Measurements from ENCODE around the gene GASK1A.

The GASK1A gene

DNA sequence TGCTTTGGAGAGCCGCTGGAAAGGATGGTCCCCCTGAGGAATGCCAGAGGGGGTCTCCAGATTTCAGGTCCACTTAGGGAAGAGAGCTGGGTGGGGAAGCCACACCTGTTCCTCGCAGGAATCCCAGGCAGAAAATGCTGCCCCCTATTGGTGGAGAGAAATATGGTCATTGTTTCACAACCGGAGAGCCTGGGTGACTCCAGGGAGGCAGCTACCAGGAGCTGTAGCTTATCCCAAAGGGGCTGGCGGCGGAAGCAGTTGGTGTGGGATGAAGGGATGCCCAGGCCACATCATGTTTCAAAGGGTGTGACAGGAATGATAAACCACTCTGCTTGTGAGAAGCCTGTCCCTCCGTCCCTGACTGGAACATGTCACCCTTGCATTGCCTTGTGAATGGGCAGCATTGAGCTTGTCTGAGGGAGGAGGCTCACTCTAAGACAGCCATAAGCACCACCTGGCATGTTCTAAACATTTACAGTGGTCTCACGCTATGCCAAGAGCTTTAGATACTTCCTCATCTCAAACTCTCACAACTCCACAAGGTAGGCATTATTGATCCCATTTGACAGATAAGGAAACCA lies 92.3 kb downstream of the GASK1A start:
- no peak for TF ChIP-seq TARDBP (IDR thresholded peaks at IDR 0.05)
- POLR2A ChIA-PET: no interaction called here
- peak; percentile 54 for DNase-seq (ENCODE audit: extremely low spot score)
- CTCF ChIA-PET: interaction anchor here (0.9 to 1.8 kb wide), 2 partner anchors 13 to 109 kb away, joined by 3 to 11 read pairs; no protein-coding TSS in a partner anchor

GRCh38 chr3:43072361-43072760 lies 93.2 kb downstream of the GASK1A start:
- no peak for DNase-seq (ENCODE audit: extremely low spot score)
- CTCF ChIA-PET: interaction anchor here (0.7 kb wide), 1 partner anchor 331 kb away, joined by 3 read pairs; no protein-coding TSS in a partner anchor
- POLR2A ChIA-PET: no interaction called here
- TF ChIP-seq TARDBP (IDR thresholded peaks at IDR 0.05): no peak
- TF ChIP-seq NFRKB (IDR thresholded peaks at IDR 0.05): no peak
- no peak for TF ChIP-seq HDGF (IDR thresholded peaks at IDR 0.05; ENCODE audit: borderline replicate concordance)
- no peak for TF ChIP-seq ZNF384 (IDR thresholded peaks at IDR 0.05)
- no peak for TF ChIP-seq BHLHE40 (IDR thresholded peaks at IDR 0.05; ENCODE audit: borderline replicate concordance)
- TF ChIP-seq SP1 (IDR thresholded peaks at IDR 0.05): no peak
- TF ChIP-seq ARNT (IDR thresholded peaks at IDR 0.05): no peak
- TF ChIP-seq PKNOX1 (IDR thresholded peaks at IDR 0.05): no peak

DNA sequence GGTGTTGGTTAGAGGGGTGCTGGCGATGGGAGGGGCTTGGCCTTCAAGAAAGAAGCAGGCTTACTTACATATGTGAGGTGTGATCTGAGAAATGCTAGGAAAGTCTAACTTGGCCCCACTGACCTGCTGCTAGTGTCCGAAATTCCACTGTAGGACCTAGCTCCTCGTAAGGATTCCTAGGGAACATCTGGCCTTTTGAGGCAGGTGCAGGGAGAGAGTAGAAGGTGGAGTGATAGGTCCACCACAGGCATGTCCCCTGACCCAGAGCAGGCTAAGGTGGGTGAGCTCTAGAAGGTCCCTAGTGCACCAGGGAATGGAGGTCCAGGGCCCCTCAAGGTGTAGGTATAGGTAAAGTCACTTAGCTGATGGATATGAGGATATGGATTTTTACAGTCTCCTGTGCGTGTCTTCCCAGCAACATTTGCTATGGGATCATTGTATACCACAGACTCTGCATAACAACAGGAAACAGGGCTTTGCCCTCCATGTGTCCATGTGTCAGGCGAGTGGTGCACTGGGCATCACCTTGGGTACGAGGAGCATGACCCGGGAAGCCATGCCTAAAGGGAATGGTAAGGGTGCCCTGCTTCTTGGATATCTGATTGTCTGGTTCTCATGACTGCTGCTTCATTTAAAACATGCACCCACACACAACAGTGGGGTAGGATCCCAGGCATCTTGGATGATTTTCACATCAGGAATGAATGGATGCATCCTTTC lies 94.2 kb downstream of the GASK1A start:
- POLR2A ChIA-PET: no interaction called here
- TF ChIP-seq HDGF (IDR thresholded peaks at IDR 0.05; ENCODE audit: borderline replicate concordance) (no peak), BHLHE40 (IDR thresholded peaks at IDR 0.05; ENCODE audit: borderline replicate concordance) (no peak), SP1 (IDR thresholded peaks at IDR 0.05) (no peak), NFRKB (IDR thresholded peaks at IDR 0.05) (no peak), FOXK2 (IDR thresholded peaks at IDR 0.05) (no peak), ELF4 (IDR thresholded peaks at IDR 0.05) (no peak), LEF1 (IDR thresholded peaks at IDR 0.05; ENCODE audit: borderline replicate concordance) (no peak), FOXA1 (IDR thresholded peaks at IDR 0.05) (no peak), SUZ12 (IDR thresholded peaks at IDR 0.05) (no peak)
- DNase-seq (ENCODE audit: extremely low spot score): no peak
- CTCF ChIA-PET: interaction anchor here (0.6 to 0.7 kb wide), 2 partner anchors 111 to 330 kb away, joined by 3 read pairs; no protein-coding TSS in a partner anchor

DNA sequence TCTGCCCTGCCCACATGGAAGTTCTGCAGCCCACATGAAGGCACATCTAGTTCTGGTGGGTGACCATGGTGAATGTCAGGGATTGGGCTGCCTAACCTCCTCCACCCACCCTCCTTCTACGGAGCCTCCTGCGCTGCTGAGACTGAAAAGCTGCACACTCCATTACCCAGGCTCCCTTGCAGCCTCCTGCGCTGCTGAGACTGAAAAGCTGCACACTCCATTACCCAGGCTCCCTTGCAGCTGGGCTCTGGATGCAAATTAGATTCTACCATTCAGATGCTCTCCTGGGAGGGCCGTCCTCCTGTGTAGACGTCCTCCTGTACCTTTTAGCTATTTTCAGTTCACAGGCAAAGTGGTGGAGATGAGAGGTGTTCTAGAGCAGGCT lies 94.7 kb downstream of the GASK1A start:
- CTCF ChIA-PET: interaction anchor here (0.7 kb wide), 2 partner anchors 22 to 1859 kb away, joined by 4 read pairs; no protein-coding TSS in a partner anchor
- POLR2A ChIA-PET: no interaction called here
- no peak for TF ChIP-seq PKNOX1 (IDR thresholded peaks at IDR 0.05)
- TF ChIP-seq FOXK2 (IDR thresholded peaks at IDR 0.05): no peak
- DNase-seq (ENCODE audit: extremely low spot score): no peak

DNA sequence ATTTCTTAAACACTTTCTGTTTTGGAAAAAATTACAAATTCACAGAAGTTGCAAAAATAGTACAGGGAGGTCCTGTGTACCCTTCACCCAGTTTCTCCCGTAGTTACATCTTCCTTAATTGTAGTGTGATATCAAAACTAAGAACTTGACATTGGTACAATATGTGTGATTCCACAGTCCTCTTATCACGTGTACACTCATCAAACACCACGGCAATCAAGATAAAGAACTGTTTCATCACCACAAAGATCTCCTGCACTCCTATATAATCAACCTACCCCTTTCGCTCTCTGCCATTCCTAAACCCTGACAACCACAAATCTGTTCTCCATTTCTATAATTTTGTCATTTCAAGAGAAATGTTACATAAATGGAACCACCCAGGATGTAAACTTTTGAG lies 95.4 kb downstream of the GASK1A start:
- TF ChIP-seq BHLHE40 (IDR thresholded peaks at IDR 0.05; ENCODE audit: borderline replicate concordance) (no peak), ARNT (IDR thresholded peaks at IDR 0.05) (no peak), ELF4 (IDR thresholded peaks at IDR 0.05) (no peak), NFRKB (IDR thresholded peaks at IDR 0.05) (no peak), LEF1 (IDR thresholded peaks at IDR 0.05; ENCODE audit: borderline replicate concordance) (no peak), FOXK2 (IDR thresholded peaks at IDR 0.05) (no peak), FOXM1 (IDR thresholded peaks at IDR 0.05; ENCODE audit: borderline replicate concordance) (no peak), CTBP1 (IDR thresholded peaks at IDR 0.05; ENCODE audit: borderline replicate concordance) (no peak), L3MBTL2 (conservative IDR thresholded peaks at IDR 0.05) (no peak), PKNOX1 (IDR thresholded peaks at IDR 0.05) (no peak), FOXA1 (IDR thresholded peaks at IDR 0.05) (no peak), HDGF (IDR thresholded peaks at IDR 0.05; ENCODE audit: borderline replicate concordance) (no peak), SUZ12 (IDR thresholded peaks at IDR 0.05) (no peak), ZNF384 (IDR thresholded peaks at IDR 0.05) (no peak), SP1 (IDR thresholded peaks at IDR 0.05) (no peak), TARDBP (IDR thresholded peaks at IDR 0.05) (no peak)
- no peak for DNase-seq (ENCODE audit: extremely low spot score)
- ChIA-PET CTCF (interaction anchor here (0.7 kb wide), 2 partner anchors 22 to 1860 kb away, joined by 4 read pairs; no protein-coding TSS in a partner anchor), POLR2A (no interaction called here)

DNA sequence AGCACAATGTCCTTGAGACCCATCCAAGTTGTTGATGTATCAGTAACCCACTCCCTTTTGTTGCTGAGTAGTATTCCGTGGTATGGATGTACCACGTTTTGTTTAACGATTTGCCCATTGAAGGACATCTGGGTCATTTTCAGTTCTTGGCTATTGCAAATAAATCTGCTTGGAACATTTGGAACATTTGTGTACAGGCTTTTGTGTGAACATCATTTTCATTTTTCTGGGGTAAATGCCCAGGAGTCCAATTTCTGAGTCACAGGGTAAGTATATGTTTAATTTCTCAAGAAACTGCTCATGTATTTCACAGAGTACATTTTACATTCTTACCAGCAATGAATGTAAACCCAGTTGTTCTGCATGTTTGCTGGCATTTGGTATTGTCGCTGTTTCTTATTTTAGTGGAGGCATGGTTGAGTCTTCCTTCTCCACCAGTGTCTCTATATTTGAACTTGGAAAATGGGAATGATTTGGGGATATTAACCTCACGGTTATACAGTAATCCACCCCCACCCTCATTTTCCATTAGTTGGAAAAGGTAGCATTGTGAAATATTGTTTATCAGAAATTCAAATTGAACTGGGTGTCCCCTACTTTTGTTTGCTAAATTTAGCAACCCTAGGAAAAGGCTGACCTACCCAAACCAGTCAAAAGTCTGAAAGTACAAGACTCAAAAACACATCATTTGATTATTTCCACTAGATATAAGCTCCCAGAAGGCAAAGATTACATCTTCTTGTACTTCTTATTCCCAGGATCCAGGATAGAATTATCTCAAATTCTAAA lies 96.0 kb downstream of the GASK1A start:
- TF ChIP-seq ZNF384 (IDR thresholded peaks at IDR 0.05): no peak
- TF ChIP-seq SP1 (IDR thresholded peaks at IDR 0.05): no peak
- TF ChIP-seq BHLHE40 (IDR thresholded peaks at IDR 0.05; ENCODE audit: borderline replicate concordance): no peak
- no peak for TF ChIP-seq NFRKB (IDR thresholded peaks at IDR 0.05)
- no peak for TF ChIP-seq HDGF (IDR thresholded peaks at IDR 0.05; ENCODE audit: borderline replicate concordance)
- no peak for TF ChIP-seq LEF1 (IDR thresholded peaks at IDR 0.05; ENCODE audit: borderline replicate concordance)
- TF ChIP-seq ARNT (IDR thresholded peaks at IDR 0.05): no peak
- TF ChIP-seq FOXM1 (IDR thresholded peaks at IDR 0.05; ENCODE audit: borderline replicate concordance): no peak
- TF ChIP-seq FOXK2 (IDR thresholded peaks at IDR 0.05): no peak
- no peak for TF ChIP-seq SUZ12 (IDR thresholded peaks at IDR 0.05)
- no peak for TF ChIP-seq L3MBTL2 (conservative IDR thresholded peaks at IDR 0.05)
- TF ChIP-seq FOXA1 (IDR thresholded peaks at IDR 0.05): no peak
- TF ChIP-seq CTBP1 (IDR thresholded peaks at IDR 0.05; ENCODE audit: borderline replicate concordance): no peak
- no peak for TF ChIP-seq ELF4 (IDR thresholded peaks at IDR 0.05)
- TF ChIP-seq PKNOX1 (IDR thresholded peaks at IDR 0.05): no peak
- DNase-seq (ENCODE audit: extremely low spot score): no peak
- POLR2A ChIA-PET: no interaction called here
- CTCF ChIA-PET: no interaction called here

All from HEK293T (cell line).